NT2/D1 (cell line): Measurements from ENCODE around the gene C2orf68.

Experiments
- DNase-seq: peaks from one replicate; pipeline ENCODE4 v3.0.0-alpha.2; 2011; ENCODE audit warnings: low read depth, low spot score
- H3K27me3 ChIP-seq: 2 replicates; pipeline ENCODE4 v1.6.0; 2011; ENCODE audit warnings: mild to moderate bottlenecking; ENCODE audit not compliant: insufficient read length, insufficient read depth
- H3K36me3 ChIP-seq: 2 replicates; pipeline ENCODE4 v1.6.1; 2011; ENCODE audit warnings: mild to moderate bottlenecking, low read length, mixed read lengths; ENCODE audit not compliant: insufficient read depth, insufficient read length
- H3K4me1 ChIP-seq: 2 replicates; pipeline ENCODE4 v1.5.1; 2011; ENCODE audit not compliant: insufficient read depth, insufficient read length
- H3K4me3 ChIP-seq: 2 replicates; pipeline ENCODE4 v1.5.1; 2011; ENCODE audit warnings: low read depth; ENCODE audit not compliant: insufficient read length
- H3K9ac ChIP-seq: 2 replicates; pipeline ENCODE4 v1.6.0; 2011; ENCODE audit warnings: low read depth; ENCODE audit not compliant: insufficient read length
- H3K9me3 ChIP-seq: 2 replicates; pipeline ENCODE4 v1.5.1; 2011; ENCODE audit warnings: mild to moderate bottlenecking, low read length; ENCODE audit not compliant: insufficient read depth
- SUZ12 ChIP-seq: IDR thresholded peaks from 2 replicates; pipeline ENCODE4 v1.6.1; 2011; ENCODE audit not compliant: insufficient read length, insufficient read depth; ENCODE audit errors: extremely low read depth
- YY1 ChIP-seq: IDR thresholded peaks from 2 replicates; pipeline ENCODE4 v1.6.1; 2011; ENCODE audit not compliant: insufficient read length, insufficient read depth
- ZNF274 ChIP-seq: IDR thresholded peaks from 2 replicates; pipeline ENCODE4 v1.6.1; 2011; ENCODE audit warnings: mild to moderate bottlenecking, low read depth, low read length

The C2orf68 gene

GRCh38 chr2:85584857-85585780, 26.7 kb downstream of the C2orf68 start:
- Histone ChIP-seq H3K27me3 (peaks cover 51% of the 10 kb centered on the region), H3K9me3 (no peaks in the 10 kb centered on the region), H3K4me3 (peak overlapping the region; percentile 43), H3K4me1 (peaks cover 7% of the 10 kb centered on the region), H3K36me3 (no peaks in the 10 kb centered on the region), H3K9ac (peak overlapping the region; percentile 56)
- TF ChIP-seq YY1, result no peak
- TF ChIP-seq SUZ12, result no peak
- DNase-seq, result no peak

DNA sequence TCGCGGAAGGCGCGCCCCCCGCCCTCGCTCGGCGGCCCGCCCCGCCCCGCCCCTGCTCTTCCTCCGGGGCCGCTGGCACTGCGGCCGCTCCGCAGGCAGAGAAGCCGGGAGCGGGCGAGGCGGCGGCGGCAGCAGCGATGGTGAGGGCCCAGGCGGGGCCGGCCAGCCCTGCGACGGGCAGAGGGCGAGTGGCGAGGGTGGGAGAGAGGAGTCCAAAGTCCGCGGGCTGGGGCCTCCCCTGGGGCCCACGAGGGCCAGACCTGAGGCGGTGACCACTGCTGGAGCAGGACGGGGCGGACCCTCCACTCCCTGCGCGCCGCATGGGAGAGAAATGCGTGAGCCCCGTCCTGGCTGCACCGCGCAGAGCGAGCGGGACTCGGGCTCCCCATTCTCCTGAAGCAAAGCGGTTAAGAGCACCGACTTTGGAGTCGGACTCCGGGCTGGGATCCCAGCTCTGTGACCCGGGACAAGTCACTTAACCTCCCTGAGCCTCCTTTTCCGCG, 27.5 kb downstream of the C2orf68 start, which contains the start of gene VAMP5:
Gene VAMP5, plus strand, starts transcription at position 78 of the 503 bp plus-strand sequence. Its CDS starts 60 bp downstream, at position 138.
- peaks cover 51% of the 10 kb centered on the region for H3K27me3 ChIP-seq
- DNase-seq, result no peak
- H3K4me3 ChIP-seq, result peak within 1 kb of the TSS; percentile 43
- H3K9me3 ChIP-seq, result no peaks in the 10 kb centered on the region
- no peaks in the 10 kb centered on the region for H3K36me3 ChIP-seq
- H3K4me1 ChIP-seq, result peaks cover 7% of the 10 kb centered on the region
- peak within 1 kb of the TSS; percentile 56 for H3K9ac ChIP-seq
- TF ChIP-seq SUZ12 (no peak), YY1 (no peak), ZNF274 (no peak)

- no peaks in the 10 kb centered on the region for H3K36me3 ChIP-seq
- H3K9ac ChIP-seq, result no peak overlapping the region
- peaks cover 51% of the 10 kb centered on the region for H3K27me3 ChIP-seq
- peaks cover 7% of the 10 kb centered on the region for H3K4me1 ChIP-seq
- no peak overlapping the region for H3K4me3 ChIP-seq
- TF ChIP-seq YY1, result no peak
- TF ChIP-seq ZNF274, result no peak
- no peak for TF ChIP-seq SUZ12
- DNase-seq, result no peak
- H3K9me3 ChIP-seq, result no peaks in the 10 kb centered on the region
Measured at GRCh38 chr2:85583667-85584353, 28.1 kb downstream of the C2orf68 start.

DNA sequence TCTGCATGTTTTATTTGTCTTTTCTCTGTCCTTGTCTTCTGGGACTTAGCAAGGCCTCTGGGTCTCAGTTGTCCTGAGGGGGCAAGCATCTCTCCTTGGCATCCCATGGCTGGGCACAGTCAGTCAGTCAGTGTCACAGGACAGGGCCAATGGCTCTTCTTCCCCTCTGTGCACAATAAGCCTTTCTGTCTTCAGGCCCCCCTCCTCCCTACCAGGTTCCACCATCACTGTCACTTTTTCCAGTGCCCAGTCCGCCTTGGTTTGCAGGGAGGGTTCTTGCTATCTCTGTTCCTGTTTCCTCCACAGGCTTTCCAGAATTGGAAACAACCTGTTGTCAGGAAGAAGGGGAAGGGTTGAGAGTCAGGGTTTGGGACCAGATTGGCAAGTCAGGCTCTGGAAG, 29.4 kb downstream of the C2orf68 start:
- no peak for TF ChIP-seq YY1
- TF ChIP-seq SUZ12, result no peak
- TF ChIP-seq ZNF274, result no peak
- H3K27me3 ChIP-seq, result peaks cover 51% of the 10 kb centered on the region
- no peak overlapping the region for H3K4me3 ChIP-seq
- H3K9me3 ChIP-seq, result no peaks in the 10 kb centered on the region
- H3K9ac ChIP-seq, result no peak overlapping the region
- H3K4me1 ChIP-seq, result peaks cover 7% of the 10 kb centered on the region
- H3K36me3 ChIP-seq, result no peaks in the 10 kb centered on the region
- no peak for DNase-seq

GRCh38 chr2:85580206-85580605, 31.7 kb downstream of the C2orf68 start:
- Histone ChIP-seq H3K36me3 (no peaks in the 10 kb centered on the region), H3K4me1 (peaks cover 6% of the 10 kb centered on the region), H3K9ac (peak overlapping the region; percentile 21), H3K4me3 (no peak overlapping the region), H3K9me3 (no peaks in the 10 kb centered on the region), H3K27me3 (peaks cover 46% of the 10 kb centered on the region)
- TF ChIP-seq ZNF274 (no peak), YY1 (no peak), SUZ12 (no peak)
- DNase-seq, result no peak

- Histone ChIP-seq H3K9me3 (no peaks in the 10 kb centered on the region), H3K9ac (peak overlapping the region; percentile 47), H3K4me3 (no peak overlapping the region), H3K4me1 (no peaks in the 10 kb centered on the region), H3K36me3 (no peaks in the 10 kb centered on the region), H3K27me3 (peaks cover 38% of the 10 kb centered on the region)
- TF ChIP-seq SUZ12 (no peak), ZNF274 (no peak), YY1 (no peak)
- DNase-seq, result no peak
Measured at GRCh38 chr2:85579266-85579935, 32.5 kb downstream of the C2orf68 start.

- Histone ChIP-seq H3K4me3 (no peak overlapping the region), H3K4me1 (no peaks in the 10 kb centered on the region), H3K36me3 (no peaks in the 10 kb centered on the region), H3K27me3 (peaks cover 30% of the 10 kb centered on the region), H3K9me3 (no peaks in the 10 kb centered on the region), H3K9ac (peak overlapping the region; percentile 47)
- TF ChIP-seq SUZ12, result no peak
- no peak for TF ChIP-seq ZNF274
- no peak for TF ChIP-seq YY1
- DNase-seq, result no peak
Measured at GRCh38 chr2:85578243-85579180, 33.4 kb downstream of the C2orf68 start.
